Measurements from ENCODE around the gene BABAM2. TPM values are rescaled to one million over a fixed set of nuclear protein-coding genes. Genes with fewer than 3 reads are reported as not detected.

Gene BABAM2
- total RNA-seq, 1 donor from 2014 or later = 34.6 TPM

- no peaks in the 10 kb centered on the region for H3K36me3 Mint-ChIP-seq
Measured at GRCh38 chr2:28185891-28186290, 295.4 kb downstream of the BABAM2 start.

GRCh38 chr2:28187186-28187585, 296.7 kb downstream of the BABAM2 start:
- Histone ChIP-seq H3K79me2 (ENCODE audit: low read depth) (no peaks in the 10 kb centered on the region), H3K9ac (no peak overlapping the region), H2AFZ (replicated peaks) (no peak overlapping the region), H3K36me3 (no peaks in the 10 kb centered on the region), H3F3A (ENCODE audit: low read depth) (no peaks in the 10 kb centered on the region), H4K20me1 (ENCODE audit: low read depth) (no peaks in the 10 kb centered on the region), H3K4me1 (no peaks in the 10 kb centered on the region), H3K4me2 (no peak overlapping the region), H3K4me3 (no peak overlapping the region), H3K27ac (no peak overlapping the region), H3K27me3 (no peaks in the 10 kb centered on the region), H3K9me3 (ENCODE audit: low read depth) (no peaks in the 10 kb centered on the region)
- H3K4me3 Mint-ChIP-seq = no peak overlapping the region
- H3K36me3 Mint-ChIP-seq = no peaks in the 10 kb centered on the region
- no peaks in the 10 kb centered on the region for H3K4me1 Mint-ChIP-seq
- no peak overlapping the region for H3K27ac Mint-ChIP-seq
- H3K9me3 Mint-ChIP-seq = no peaks in the 10 kb centered on the region
- peaks cover 2% of the 10 kb centered on the region for H3K27me3 Mint-ChIP-seq (ENCODE audit: insufficient read depth, low read depth)
- no peak for DNase-seq (ENCODE audit: low spot score)
- TF ChIP-seq CTCF (IDR thresholded peaks at IDR 0.05) = no peak
- no peak for TF ChIP-seq EZH2 (IDR thresholded peaks at IDR 0.05)
- TF ChIP-seq EZH2phosphoT487 (IDR thresholded peaks at IDR 0.05) = no peak

More at GRCh38 chr2:28185891-28186290, 295.4 kb downstream of the BABAM2 start:
- Histone ChIP-seq H3K36me3 (no peaks in the 10 kb centered on the region), H3K9me3 (ENCODE audit: low read depth) (no peaks in the 10 kb centered on the region), H4K20me1 (ENCODE audit: low read depth) (no peaks in the 10 kb centered on the region), H3F3A (ENCODE audit: low read depth) (no peaks in the 10 kb centered on the region), H3K4me1 (no peaks in the 10 kb centered on the region), H3K79me2 (ENCODE audit: low read depth) (no peaks in the 10 kb centered on the region), H3K4me3 (no peak overlapping the region), H2AFZ (replicated peaks) (no peak overlapping the region), H3K27me3 (no peaks in the 10 kb centered on the region), H3K9ac (no peak overlapping the region), H3K4me2 (no peak overlapping the region), H3K27ac (no peak overlapping the region)
- no peaks in the 10 kb centered on the region for H3K4me1 Mint-ChIP-seq
- no peak for DNase-seq (ENCODE audit: low spot score)
- no peak overlapping the region for H3K4me3 Mint-ChIP-seq
- H3K27me3 Mint-ChIP-seq (ENCODE audit: insufficient read depth, low read depth) = peaks cover 2% of the 10 kb centered on the region
- no peaks in the 10 kb centered on the region for H3K9me3 Mint-ChIP-seq
- TF ChIP-seq EZH2 (IDR thresholded peaks at IDR 0.05) (no peak), EZH2phosphoT487 (IDR thresholded peaks at IDR 0.05) (no peak), CTCF (IDR thresholded peaks at IDR 0.05) (no peak)
- no peak overlapping the region for H3K27ac Mint-ChIP-seq

- H3K27ac ChIP-seq = no peak overlapping the region
- H3K27me3 Mint-ChIP-seq (ENCODE audit: insufficient read depth, low read depth) = peaks cover 2% of the 10 kb centered on the region
- H3K4me1 ChIP-seq = no peaks in the 10 kb centered on the region
- H2AFZ ChIP-seq (replicated peaks) = no peak overlapping the region
- no peaks in the 10 kb centered on the region for H3K9me3 Mint-ChIP-seq
- H4K20me1 ChIP-seq (ENCODE audit: low read depth) = no peaks in the 10 kb centered on the region
- H3K27me3 ChIP-seq = no peaks in the 10 kb centered on the region
- no peaks in the 10 kb centered on the region for H3K4me1 Mint-ChIP-seq
- H3K9me3 ChIP-seq (ENCODE audit: low read depth) = no peaks in the 10 kb centered on the region
- TF ChIP-seq CTCF (IDR thresholded peaks at IDR 0.05) (no peak), EZH2 (IDR thresholded peaks at IDR 0.05) (no peak), EZH2phosphoT487 (IDR thresholded peaks at IDR 0.05) (no peak)
- H3F3A ChIP-seq (ENCODE audit: low read depth) = no peaks in the 10 kb centered on the region
- H3K79me2 ChIP-seq (ENCODE audit: low read depth) = no peaks in the 10 kb centered on the region
- no peak overlapping the region for H3K4me3 ChIP-seq
- H3K27ac Mint-ChIP-seq = no peak overlapping the region
- no peak overlapping the region for H3K4me3 Mint-ChIP-seq
- no peaks in the 10 kb centered on the region for H3K36me3 Mint-ChIP-seq
- no peak overlapping the region for H3K4me2 ChIP-seq
- no peak for DNase-seq (ENCODE audit: low spot score)
- H3K36me3 ChIP-seq = no peaks in the 10 kb centered on the region
- H3K9ac ChIP-seq = no peak overlapping the region
Measured at GRCh38 chr2:28188436-28188835, 297.9 kb downstream of the BABAM2 start.

Measured in neural progenitor cell (in vitro differentiated cells).